ENCODE measurements around the gene FGFBP2.

FGFBP2 gene

GRCh38 chr4:15965325-15965724 lies 2.4 kb upstream of the FGFBP2 start:
- H3K27me3 ChIP-seq (ENCODE audit: insufficient read depth, low read depth): no peaks in the 10 kb centered on the region
- no peaks in the 10 kb centered on the region for H4K20me1 ChIP-seq (ENCODE audit: insufficient read depth)
- H3K9ac ChIP-seq: no peak overlapping the region
- H3K4me3 ChIP-seq (IDR thresholded peaks at IDR 0.05; ENCODE audit: insufficient read depth, low read depth, low read length): no peak overlapping the region
- H3K79me2 ChIP-seq (ENCODE audit: insufficient read depth, low read depth): no peaks in the 10 kb centered on the region
- H3K36me3 ChIP-seq (ENCODE audit: insufficient read depth): no peaks in the 10 kb centered on the region
- no peak overlapping the region for H2AFZ ChIP-seq (ENCODE audit: low read depth)
- H3K4me2 ChIP-seq: no peak overlapping the region
- no peak for TF ChIP-seq CTCF (conservative IDR thresholded peaks at IDR 0.05; ENCODE audit: low read depth, low read length)
- H3K4me1 ChIP-seq (ENCODE audit: low read depth, poor library complexity, severe bottlenecking): no peaks in the 10 kb centered on the region
- H3K27ac ChIP-seq: no peak overlapping the region

- Histone ChIP-seq H3K4me1 (ENCODE audit: low read depth, poor library complexity, severe bottlenecking) (no peaks in the 10 kb centered on the region), H3K79me2 (ENCODE audit: insufficient read depth, low read depth) (no peaks in the 10 kb centered on the region), H3K9ac (no peak overlapping the region), H3K4me2 (no peak overlapping the region), H3K4me3 (IDR thresholded peaks at IDR 0.05; ENCODE audit: insufficient read depth, low read depth, low read length) (no peak overlapping the region), H2AFZ (ENCODE audit: low read depth) (no peak overlapping the region), H3K36me3 (ENCODE audit: insufficient read depth) (no peaks in the 10 kb centered on the region), H3K27ac (no peak overlapping the region), H4K20me1 (ENCODE audit: insufficient read depth) (no peaks in the 10 kb centered on the region), H3K27me3 (ENCODE audit: insufficient read depth, low read depth) (no peaks in the 10 kb centered on the region)
- TF ChIP-seq CTCF (conservative IDR thresholded peaks at IDR 0.05; ENCODE audit: low read depth, low read length): no peak
Observed at GRCh38 chr4:15964159-15964558, 1.2 kb upstream of the FGFBP2 start.

GRCh38 chr4:15963576-15963975 lies 601 bp upstream of the FGFBP2 start:
- Histone ChIP-seq H3K79me2 (ENCODE audit: insufficient read depth, low read depth) (no peaks in the 10 kb centered on the region), H3K4me2 (no peak overlapping the region), H2AFZ (ENCODE audit: low read depth) (no peak overlapping the region)

GRCh38 chr4:15961781-15962510 lies 1.0 kb downstream of the FGFBP2 start:
- Histone ChIP-seq H3K9ac (no peak overlapping the region), H2AFZ (ENCODE audit: low read depth) (no peak overlapping the region), H3K27ac (no peak overlapping the region), H3K27me3 (ENCODE audit: insufficient read depth, low read depth) (no peaks in the 10 kb centered on the region), H3K4me2 (no peak overlapping the region), H4K20me1 (ENCODE audit: insufficient read depth) (no peaks in the 10 kb centered on the region), H3K36me3 (ENCODE audit: insufficient read depth) (no peaks in the 10 kb centered on the region), H3K4me1 (ENCODE audit: low read depth, poor library complexity, severe bottlenecking) (no peaks in the 10 kb centered on the region), H3K4me3 (IDR thresholded peaks at IDR 0.05; ENCODE audit: insufficient read depth, low read depth, low read length) (no peak overlapping the region), H3K79me2 (ENCODE audit: insufficient read depth, low read depth) (no peaks in the 10 kb centered on the region)
- TF ChIP-seq CTCF (conservative IDR thresholded peaks at IDR 0.05; ENCODE audit: low read depth, low read length): no peak

More at GRCh38 chr4:15963576-15963975, 601 bp upstream of the FGFBP2 start:
- Histone ChIP-seq H3K9ac (no peak overlapping the region), H3K36me3 (ENCODE audit: insufficient read depth) (no peaks in the 10 kb centered on the region), H3K4me3 (IDR thresholded peaks at IDR 0.05; ENCODE audit: insufficient read depth, low read depth, low read length) (no peak overlapping the region), H3K4me1 (ENCODE audit: low read depth, poor library complexity, severe bottlenecking) (no peaks in the 10 kb centered on the region), H4K20me1 (ENCODE audit: insufficient read depth) (no peaks in the 10 kb centered on the region), H3K27me3 (ENCODE audit: insufficient read depth, low read depth) (no peaks in the 10 kb centered on the region), H3K27ac (no peak overlapping the region)
- TF ChIP-seq CTCF (conservative IDR thresholded peaks at IDR 0.05; ENCODE audit: low read depth, low read length): no peak
